H1 (cell line): Measurements from ENCODE around the gene CIAO3.

Experiments
- EP300 ChIP-seq, 2 experiments: IDR thresholded peaks; 1 replicate in 1 of 2; 2 replicates in 1 of 2; pipeline ENCODE4 v1.6.1; 2011 to 2012; ENCODE audit warnings: low read depth in 2 of 2, low read length in 2 of 2, mild to moderate bottlenecking in 2 of 2, borderline replicate concordance in 1 of 2, inconsistent platforms in 1 of 2, moderate library complexity in 1 of 2
- NRF1 ChIP-seq: IDR thresholded peaks from 2 replicates; pipeline ENCODE4 v1.6.1; 2011; ENCODE audit warnings: mild to moderate bottlenecking, low read depth, low read length, improper control_type of control experiment
- YY1 ChIP-seq: IDR thresholded peaks from 2 replicates; pipeline ENCODE4 v1.6.1; 2011; ENCODE audit warnings: low read depth, mild to moderate bottlenecking, low read length
- TF ChIP-seq, protein P1 (sequence below), 3 experiments: IDR thresholded peaks; 1 replicate in 2 of 3; 2 replicates in 1 of 3; pipeline versions ENCODE4 v1.5.1 to v1.6.1; 2011; ENCODE audit warnings: low read length in 3 of 3, mild to moderate bottlenecking in 3 of 3, inconsistent platforms in 2 of 3, low read depth in 1 of 3, moderate library complexity in 1 of 3; ENCODE audit not compliant: insufficient read depth in 1 of 3; ENCODE audit errors: control extremely low read depth in 1 of 3

DNA sequence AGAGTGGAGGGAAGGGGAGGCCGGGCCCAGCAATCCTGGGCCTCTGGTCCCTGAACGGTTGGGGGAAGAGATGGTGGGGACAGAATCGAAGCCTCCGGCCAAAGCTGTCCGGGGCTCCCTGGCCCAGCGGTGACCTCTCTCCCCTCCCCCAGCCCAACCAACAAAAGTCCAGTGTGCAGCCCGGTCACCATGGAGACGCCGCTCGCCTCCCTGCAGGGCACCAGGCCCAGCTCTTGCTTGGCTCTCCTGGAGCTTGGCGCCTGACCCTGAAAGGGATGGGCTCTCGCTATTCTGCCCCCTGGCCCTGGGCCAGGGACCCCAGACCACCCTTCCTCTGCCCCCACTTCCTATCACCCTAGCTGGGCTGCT is 24.6 kb downstream of the CIAO3 start:
- TF ChIP-seq YY1 (no peak), NRF1 (no peak), EP300 (IDR thresholded peaks at IDR 0.05; ENCODE audit: borderline replicate concordance in 1 of 2, low read depth in 2 of 2, low read length in 2 of 2) (no peak)
- TF ChIP-seq, protein P1, sequence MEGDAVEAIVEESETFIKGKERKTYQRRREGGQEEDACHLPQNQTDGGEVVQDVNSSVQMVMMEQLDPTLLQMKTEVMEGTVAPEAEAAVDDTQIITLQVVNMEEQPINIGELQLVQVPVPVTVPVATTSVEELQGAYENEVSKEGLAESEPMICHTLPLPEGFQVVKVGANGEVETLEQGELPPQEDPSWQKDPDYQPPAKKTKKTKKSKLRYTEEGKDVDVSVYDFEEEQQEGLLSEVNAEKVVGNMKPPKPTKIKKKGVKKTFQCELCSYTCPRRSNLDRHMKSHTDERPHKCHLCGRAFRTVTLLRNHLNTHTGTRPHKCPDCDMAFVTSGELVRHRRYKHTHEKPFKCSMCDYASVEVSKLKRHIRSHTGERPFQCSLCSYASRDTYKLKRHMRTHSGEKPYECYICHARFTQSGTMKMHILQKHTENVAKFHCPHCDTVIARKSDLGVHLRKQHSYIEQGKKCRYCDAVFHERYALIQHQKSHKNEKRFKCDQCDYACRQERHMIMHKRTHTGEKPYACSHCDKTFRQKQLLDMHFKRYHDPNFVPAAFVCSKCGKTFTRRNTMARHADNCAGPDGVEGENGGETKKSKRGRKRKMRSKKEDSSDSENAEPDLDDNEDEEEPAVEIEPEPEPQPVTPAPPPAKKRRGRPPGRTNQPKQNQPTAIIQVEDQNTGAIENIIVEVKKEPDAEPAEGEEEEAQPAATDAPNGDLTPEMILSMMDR (IDR thresholded peaks at IDR 0.05; ENCODE audit: control extremely low read depth in 1 of 3, insufficient read depth in 1 of 3, low read depth in 1 of 3, low read length in 3 of 3): no peak
